NCI-H1092 treated with DMSO at 0.1 percent for 48 hours (cell line): Measurements from ENCODE around the gene NDE1.
"Not testable (repeated sequence)": the region's sequence is repeated elsewhere in the genome, so short reads cannot be mapped to it uniquely, and the experiment has no call there.

ENCODE experiments used
- DNase-seq: peaks from one replicate; lab custom pipeline; 2025; lab: John Stamatoyannopoulos, UW

Gene NDE1

GRCh38 chr16:15699819-15700218, 49.8 kb downstream of the NDE1 start:
- DNase-seq, result no peak

DNA sequence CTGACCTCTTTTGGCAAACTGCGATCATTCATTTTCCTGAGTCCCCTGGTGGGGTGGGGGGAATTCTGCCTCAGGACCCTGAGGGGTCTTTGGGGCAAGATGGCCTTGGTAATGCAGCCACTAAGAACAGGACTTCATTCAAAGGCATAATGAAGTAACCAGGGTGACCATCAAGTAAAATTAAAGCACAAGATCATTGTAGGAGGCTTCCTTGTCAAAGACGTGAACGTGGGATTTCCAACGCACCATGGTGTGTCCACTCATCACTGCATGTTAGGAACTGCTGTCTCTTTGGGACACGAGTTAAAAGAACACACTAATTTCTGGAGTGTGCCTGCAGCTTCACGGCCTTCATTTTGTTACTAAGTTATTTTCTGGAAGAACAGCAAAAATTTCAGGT, 51.3 kb downstream of the NDE1 start:
- no peak for DNase-seq

DNA sequence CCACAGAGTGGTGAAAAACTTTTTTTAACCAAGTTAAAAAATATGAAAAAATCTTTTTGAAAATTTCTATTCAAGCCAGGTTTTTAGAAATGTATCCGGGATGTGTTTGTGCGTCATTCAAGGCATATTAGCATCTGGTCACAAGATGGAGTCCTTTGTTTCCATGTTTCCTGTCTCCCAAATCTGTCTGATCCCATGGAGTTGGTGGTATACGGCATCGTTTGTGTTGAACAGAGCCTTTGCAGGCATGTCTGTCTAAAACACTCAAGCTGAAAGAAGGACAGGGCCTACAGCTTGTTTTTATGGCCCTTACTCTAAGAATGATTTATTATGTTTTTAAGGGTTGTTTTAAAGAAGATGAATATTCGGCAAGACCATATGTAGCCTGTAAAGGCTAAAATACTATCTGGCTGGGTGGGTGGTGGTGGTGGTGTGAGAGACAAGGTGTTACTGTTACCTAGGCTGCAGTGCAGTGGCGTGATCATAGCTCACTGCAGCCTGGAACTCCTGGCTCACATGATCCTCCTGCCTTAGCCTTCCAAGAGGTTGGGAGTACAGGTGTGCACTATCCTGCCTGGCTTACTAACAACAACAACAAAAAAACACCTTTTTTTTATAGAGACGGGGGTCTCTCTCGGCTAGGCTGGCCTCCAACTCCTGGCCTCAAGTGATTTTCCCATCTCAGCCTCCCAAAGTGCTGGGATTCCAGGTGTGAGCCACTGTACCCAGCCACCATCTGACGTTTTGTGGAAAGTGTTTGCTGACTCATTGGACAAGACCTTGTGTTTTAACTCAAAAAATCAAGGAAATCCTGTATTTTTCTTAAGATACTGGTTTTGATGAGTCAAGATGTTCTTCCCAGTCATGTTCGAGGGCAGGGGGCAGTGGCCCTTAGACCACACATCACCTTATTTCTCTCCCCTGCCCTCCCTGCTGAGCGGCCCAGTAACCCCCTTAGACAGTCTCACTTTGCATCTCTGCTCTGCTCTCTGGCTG, 52.2 kb downstream of the NDE1 start:
- no peak for DNase-seq

GRCh38 chr16:15703029-15703736, 53.1 kb downstream of the NDE1 start:
- DNase-seq, result no peak

GRCh38 chr16:15704545-15704987, 54.5 kb downstream of the NDE1 start:
- peak; percentile 28 for DNase-seq

GRCh38 chr16:15705064-15705565, 55.1 kb downstream of the NDE1 start:
- no peak for DNase-seq

GRCh38 chr16:15707332-15707731, 57.3 kb downstream of the NDE1 start:
- no peak for DNase-seq

GRCh38 chr16:15708096-15708495, 58.1 kb downstream of the NDE1 start:
- no peak for DNase-seq

- DNase-seq, result no peak
Measured at GRCh38 chr16:15708997-15709396, 59.0 kb downstream of the NDE1 start.

DNA sequence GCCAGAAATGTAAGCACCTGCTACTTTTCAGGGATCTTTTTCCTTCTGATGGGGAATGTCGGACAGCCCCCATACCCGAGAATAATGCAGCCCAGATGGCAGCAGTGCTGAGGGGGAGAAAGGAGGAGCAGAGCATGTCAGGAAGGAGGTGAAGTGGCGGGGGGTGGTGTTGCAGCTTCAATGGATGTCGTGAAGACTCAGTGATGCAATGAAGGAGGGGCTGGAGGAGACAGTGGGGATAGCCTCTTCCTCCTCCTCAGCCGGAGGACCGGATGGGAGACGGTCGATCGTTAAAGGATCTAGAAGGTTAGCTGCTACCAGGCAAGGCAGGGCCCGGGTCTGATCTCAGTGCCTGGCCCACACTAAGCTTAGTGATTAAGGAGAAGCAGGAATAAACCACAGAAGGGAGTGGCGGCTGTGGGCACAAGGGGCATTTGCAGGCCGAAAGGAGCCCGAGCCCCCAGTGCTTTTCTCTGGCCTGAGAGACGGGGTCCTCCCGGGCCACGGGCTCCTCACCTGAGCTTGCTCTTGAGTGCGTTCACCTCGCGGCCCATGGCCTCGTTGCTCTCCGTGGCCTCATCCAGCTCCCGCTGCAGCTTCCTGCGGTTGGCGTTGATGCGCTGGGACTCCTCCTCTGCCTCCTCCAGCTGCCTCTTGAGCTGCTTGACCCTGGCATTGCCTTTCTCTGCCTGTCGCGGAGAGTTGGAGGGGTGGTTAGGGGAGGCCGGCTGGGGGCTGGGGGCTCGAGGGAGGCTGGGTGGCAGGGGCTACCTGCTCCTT, 64.5 kb downstream of the NDE1 start:
- DNase-seq, result no peak

DNA sequence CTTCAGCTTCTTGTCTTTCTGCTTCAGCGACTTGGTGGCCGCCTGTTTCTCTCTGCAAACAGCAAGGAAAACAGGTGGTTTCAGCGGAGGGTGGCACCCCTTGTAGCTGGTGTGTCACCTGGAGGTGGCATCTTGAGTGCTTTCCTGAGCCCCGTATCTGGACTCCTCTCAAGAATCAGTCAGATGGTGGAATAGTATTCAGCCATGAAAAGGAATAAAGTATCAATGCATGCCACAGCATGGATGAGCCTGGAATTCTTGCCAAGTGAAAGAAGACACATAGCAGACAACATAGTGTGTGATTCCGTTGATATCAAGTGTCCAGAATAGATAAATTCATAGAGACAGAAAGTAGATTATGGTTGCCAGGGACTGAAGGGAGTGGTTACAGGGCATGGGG, 65.2 kb downstream of the NDE1 start:
- DNase-seq, result no peak

DNA sequence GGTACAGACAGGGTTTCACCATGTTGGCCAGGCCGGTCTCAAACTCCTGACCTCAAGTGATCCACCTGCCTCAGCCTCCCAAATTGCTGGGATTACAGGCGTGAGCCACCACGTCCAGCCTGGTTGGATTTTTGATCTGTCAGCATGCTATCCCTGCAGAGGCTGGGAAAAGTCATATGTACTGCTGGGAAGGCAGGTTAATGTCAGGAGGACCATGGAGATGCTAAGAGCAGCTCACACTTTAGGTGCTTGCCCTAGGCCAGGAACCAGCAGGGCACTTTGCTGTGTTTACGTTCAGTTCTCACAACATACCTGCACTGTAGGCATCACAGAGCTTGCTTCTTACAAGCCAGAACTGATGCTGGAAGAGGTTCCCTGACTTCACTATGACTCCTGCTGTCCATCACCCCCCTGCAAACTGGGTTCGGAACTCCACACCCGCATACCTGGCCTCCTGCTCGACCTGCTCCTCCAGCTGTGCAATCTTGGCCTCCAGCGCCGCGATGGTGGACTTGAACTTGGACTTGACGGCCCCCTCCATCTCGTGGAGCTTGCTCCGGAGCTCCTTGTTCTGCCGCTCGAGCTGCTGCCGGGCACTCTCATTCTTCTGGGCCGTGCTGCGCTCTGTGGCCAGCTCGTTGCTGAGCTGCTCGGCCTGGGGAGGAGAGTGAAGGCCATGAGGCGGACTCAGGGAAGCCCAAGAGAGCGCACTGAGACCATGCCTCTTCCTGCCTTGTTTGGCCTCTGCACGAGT, 66.8 kb downstream of the NDE1 start:
- no peak for DNase-seq

- no peak for DNase-seq
Measured at GRCh38 chr16:15721018-15721417, 71.0 kb downstream of the NDE1 start.

DNA sequence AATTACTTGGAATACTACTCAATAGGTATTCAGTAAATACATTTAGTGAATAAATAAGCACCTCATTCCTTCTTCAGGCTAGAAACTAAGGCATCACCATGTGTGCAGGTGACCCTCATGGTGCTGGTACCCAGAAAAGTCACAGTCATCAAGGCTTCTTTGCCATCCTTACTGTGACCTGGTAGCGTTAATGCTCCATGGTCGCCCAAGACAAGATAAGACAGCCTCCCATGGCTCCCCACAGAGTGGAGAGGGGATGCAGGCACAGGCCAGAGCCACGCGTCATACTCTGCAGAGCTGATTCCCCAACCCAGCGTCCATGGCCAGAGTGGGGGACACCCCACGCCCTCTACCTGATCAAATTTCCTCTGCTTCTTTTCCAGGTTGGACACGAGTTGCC, 73.8 kb downstream of the NDE1 start:
- DNase-seq, result no peak

- DNase-seq, result no peak
Measured at GRCh38 chr16:15725641-15726240, 75.7 kb downstream of the NDE1 start.

GRCh38 chr16:15726715-15727114, 76.7 kb downstream of the NDE1 start:
- no peak for DNase-seq

DNA sequence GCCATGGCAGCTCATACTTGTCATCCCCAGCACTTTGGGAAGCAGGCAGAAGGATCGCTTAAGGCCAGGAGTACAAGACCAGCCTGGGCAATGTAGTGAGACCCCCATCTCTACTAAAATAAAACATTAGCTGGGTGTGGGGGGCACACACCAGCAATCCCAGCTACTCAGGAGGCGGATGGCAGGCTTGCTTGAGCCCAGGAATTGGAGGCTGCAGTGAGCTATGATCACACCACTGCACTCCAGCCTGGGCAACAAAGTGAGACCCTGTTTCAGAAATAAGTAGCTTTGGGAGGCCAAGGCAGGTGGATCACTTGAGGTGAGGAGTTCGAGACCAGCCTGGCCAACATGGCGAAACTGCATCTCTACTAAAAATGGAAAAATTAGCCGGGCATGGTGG, 77.7 kb downstream of the NDE1 start:
- DNase-seq, result not testable (repeated sequence)

- DNase-seq, result no peak
Measured at GRCh38 chr16:15729152-15729551, 79.1 kb downstream of the NDE1 start.

GRCh38 chr16:15732416-15732815, 82.4 kb downstream of the NDE1 start:
- no peak for DNase-seq

GRCh38 chr16:15735610-15736009, 85.6 kb downstream of the NDE1 start:
- no peak for DNase-seq

DNA sequence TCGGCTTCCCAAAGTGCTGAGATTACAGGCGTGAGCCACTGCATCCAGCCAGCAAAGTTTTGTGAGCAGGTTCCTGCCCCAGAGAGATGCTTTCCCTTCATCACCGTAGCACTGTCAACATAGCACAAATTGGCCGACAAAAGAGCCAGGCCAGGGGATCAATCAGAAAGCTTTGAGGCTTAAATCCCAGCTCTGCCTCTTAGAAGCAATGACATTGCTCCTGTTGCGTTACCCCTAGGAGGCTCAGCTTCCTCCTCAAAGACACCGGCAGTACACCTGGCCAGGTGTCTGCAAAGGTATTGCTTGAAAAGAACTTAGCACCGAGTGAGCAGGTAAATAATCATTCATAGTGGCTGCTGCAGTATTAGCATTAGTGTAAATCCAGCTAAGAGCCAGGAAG, 86.5 kb downstream of the NDE1 start:
- DNase-seq, result no peak
